Adrenal gland (tissue), 12 donors: ENCODE data around the gene SYT7. TPM values are rescaled to one million over a fixed set of nuclear protein-coding genes. Genes with fewer than 3 reads are reported as not detected.

Experiments
- DNase-seq, 7 donors: peaks; one replicate each; pipeline ENCODE4 v3.0.0-alpha.2; 2019 to 2020
- H3K27ac ChIP-seq, 5 donors: fragments of 200-600 bp; sonication (generic) in 4 of 5; 1 replicate in 3 of 5; 2 replicates in 2 of 5; pipeline versions ENCODE4 v1.5.1 to v1.8.0; 2016 to 2020; ENCODE audit warnings: mild to moderate bottlenecking in 1 of 5
- H3K27me3 ChIP-seq: fragments of 200-600 bp; 2 replicates; pipeline ENCODE4 v1.8.0; 2021
- H3K36me3 ChIP-seq, 2 donors: fragments of 200-600 bp; replicated peaks in 1 of 2; 1 replicate in 1 of 2; 2 replicates in 1 of 2; pipeline versions ENCODE4 v1.5.1 to v1.8.0; 2018 to 2022
- H3K4me1 ChIP-seq, 2 donors: fragments of 200-600 bp; replicated peaks in 1 of 2; 1 replicate in 1 of 2; 2 replicates in 1 of 2; pipeline versions ENCODE4 v1.5.1 to v1.8.0; 2018 to 2021
- H3K4me3 ChIP-seq, 4 donors: fragments of 200-600 bp; sonication (generic) in 3 of 4; one replicate each; pipeline ENCODE4 v1.5.1; 2016 to 2018
- H3K9me3 ChIP-seq, 3 donors: fragments of 200-600 bp; sonication (generic) in 1 of 3; replicated peaks in 1 of 3; 1 replicate in 2 of 3; 2 replicates in 1 of 3; pipeline versions ENCODE4 v1.5.1 to v1.8.0; 2016 to 2021
- POLR2A ChIP-seq, 2 donors: fragments of 450-650 bp; IDR thresholded peaks; one replicate each; pipeline ENCODE4 v1.6.1; 2017; ENCODE audit warnings: antibody characterized with exemption in 2 of 2, mild to moderate bottlenecking in 2 of 2, moderate library complexity in 1 of 2
- WGBS, 4 donors: extraction: QIAGEN DNeasy Blood & Tissue Kit in 2 of 4; methylation state at CpG; one replicate each; pipeline versions ENCODE4 v1.1.5 to v1.1.7; 2013 to 2017; 5-methylcytosine and 5-hydroxymethylcytosine counted together
- intact Hi-C, 2 donors: fragments of 100-400 bp; cut with DNase I; formaldehyde crosslinking; loops; one replicate each; pipeline versions ENCODE4 v1.14.1 to v1.15.0; 2022 to 2023
- polyA plus RNA-seq, 3 donors: library from polyadenylated mRNA; stranded (reverse); fragments of 200-250 nt in 2 of 3; fragments of 350-450 nt in 1 of 3; fragmentation: Illumina TruSeq in 1 of 3; extraction: RNeasy Lipid Tissue Mini Kit (QIAGEN cat#74804) in 1 of 3; gene quantifications; one replicate each; pipeline ENCODE4 v1.2.3, GENCODE V29; 2013 to 2014
- total RNA-seq, 9 donors: library from RNA; depleted of rRNA in 4 of 9; stranded (reverse); fragments of >200 nt in 4 of 9; fragments of 120-200 nt in 1 of 9; fragmentation: NEBNext Ultra II Directional in 1 of 9; extraction: Animal tissue kit (Norgen Biotek cat#: 25700) in 1 of 9; gene quantifications; one replicate each; pipeline versions ENCODE4 v1.1.0 to v1.2.4, GENCODE V29; 2013 to 2023
- TF ChIP-seq, protein P1 (sequence below), 6 experiments: fragments of 450-650 bp in 4 of 6; fragments of 200-600 bp in 2 of 6; sonication (generic) in 1 of 6; IDR thresholded peaks; 1 replicate in 5 of 6; 2 replicates in 1 of 6; pipeline versions ENCODE4 v1.5.1 to v1.8.0; 2016 to 2021; ENCODE audit warnings: antibody characterized with exemption in 6 of 6, mild to moderate bottlenecking in 2 of 6, moderate library complexity in 1 of 6
- donor health status: healthy with polysubstance abuse.
- donor health status: Bipolar disorder and iron deficiency.
- donor health status: DM: yes; HTN: yes; CAD: no.
- donor health status: DM: no; HTN: no; CAD: no.
- donor health status: DM: no; HTN: no; CAD: no.
- donor health status: DM: yes; HTN: yes; CAD: no.

SYT7 gene
- total and polyA plus RNA-seq, 12 donors, result 0.09 to 6.8 (median 1.3) TPM; not detected in 1

DNA sequence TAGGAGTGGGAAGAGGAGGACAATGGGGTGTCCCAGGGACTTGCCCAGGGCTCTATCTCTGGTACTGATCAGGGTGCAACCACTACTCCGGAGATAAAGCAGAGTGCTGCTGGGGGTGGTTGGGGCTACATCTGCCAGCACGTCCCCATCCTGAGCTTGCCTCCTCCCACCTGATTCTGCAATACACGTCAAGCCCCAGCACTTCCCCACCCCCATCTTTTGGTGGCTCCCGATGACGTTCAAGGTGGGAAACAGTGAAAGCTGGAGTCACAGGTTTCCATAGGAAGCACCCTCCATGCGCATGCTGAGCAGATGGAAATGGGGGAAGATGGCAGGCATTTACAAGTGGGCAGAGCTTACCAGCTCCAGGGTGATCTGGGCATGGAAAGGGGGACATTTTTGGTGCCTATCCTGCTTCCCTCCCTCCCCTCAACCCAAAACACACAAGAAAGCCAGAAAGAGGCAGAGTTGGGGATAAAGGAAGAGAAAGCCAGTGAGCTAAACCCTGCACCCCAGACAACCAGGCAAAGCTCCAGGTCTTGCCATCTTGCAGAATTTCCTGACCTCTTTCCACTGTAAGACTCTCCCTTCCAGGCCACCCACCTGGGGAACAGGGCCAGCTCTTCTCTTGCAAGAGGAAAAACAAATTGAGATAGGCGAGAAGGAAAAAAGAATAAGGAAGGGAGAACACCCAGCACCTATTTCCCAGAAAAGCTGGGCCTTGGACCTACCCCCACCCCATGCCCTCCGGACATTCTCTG lies 15.8 kb downstream of the SYT7 start:
- H3K4me3 ChIP-seq, result no peak overlapping the region
- H3K9me3 ChIP-seq, result no peaks in the 10 kb centered on the region
- no peaks in the 10 kb centered on the region for H3K4me1 ChIP-seq
- no peaks in the 10 kb centered on the region for H3K36me3 ChIP-seq
- no peak for DNase-seq
- no peaks in the 10 kb centered on the region for H3K27me3 ChIP-seq
- WGBS, 4 donors, result 47 to 58% (median 48%) methylated on average over 8 of the region's 8 CpGs
- H3K27ac ChIP-seq, result no peak overlapping the region
- intact Hi-C loops, result no loop called here
- TF ChIP-seq, protein P1, sequence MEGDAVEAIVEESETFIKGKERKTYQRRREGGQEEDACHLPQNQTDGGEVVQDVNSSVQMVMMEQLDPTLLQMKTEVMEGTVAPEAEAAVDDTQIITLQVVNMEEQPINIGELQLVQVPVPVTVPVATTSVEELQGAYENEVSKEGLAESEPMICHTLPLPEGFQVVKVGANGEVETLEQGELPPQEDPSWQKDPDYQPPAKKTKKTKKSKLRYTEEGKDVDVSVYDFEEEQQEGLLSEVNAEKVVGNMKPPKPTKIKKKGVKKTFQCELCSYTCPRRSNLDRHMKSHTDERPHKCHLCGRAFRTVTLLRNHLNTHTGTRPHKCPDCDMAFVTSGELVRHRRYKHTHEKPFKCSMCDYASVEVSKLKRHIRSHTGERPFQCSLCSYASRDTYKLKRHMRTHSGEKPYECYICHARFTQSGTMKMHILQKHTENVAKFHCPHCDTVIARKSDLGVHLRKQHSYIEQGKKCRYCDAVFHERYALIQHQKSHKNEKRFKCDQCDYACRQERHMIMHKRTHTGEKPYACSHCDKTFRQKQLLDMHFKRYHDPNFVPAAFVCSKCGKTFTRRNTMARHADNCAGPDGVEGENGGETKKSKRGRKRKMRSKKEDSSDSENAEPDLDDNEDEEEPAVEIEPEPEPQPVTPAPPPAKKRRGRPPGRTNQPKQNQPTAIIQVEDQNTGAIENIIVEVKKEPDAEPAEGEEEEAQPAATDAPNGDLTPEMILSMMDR (IDR thresholded peaks at IDR 0.05), result no peak
- no peak for TF ChIP-seq POLR2A (IDR thresholded peaks at IDR 0.05)

DNA sequence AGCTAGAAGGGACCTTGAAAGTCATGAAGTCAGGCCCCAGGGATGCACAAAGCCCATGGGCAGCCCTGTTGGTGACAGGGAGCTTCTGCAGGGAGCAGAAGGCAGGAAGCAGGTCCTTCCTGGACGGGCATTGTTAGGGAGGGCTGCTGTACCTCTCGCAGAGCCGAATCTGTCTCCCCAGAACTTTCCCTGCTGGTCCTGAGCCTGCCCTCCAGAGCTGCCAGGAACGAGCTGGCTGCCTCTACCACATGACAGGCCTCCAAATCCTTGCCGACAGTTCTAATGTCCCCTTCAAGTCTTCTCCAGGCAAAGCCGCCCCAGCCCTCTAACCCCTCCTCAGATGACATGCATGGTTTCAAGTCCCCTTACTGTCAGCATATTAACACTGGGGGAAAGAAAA lies 20.1 kb downstream of the SYT7 start:
- no peak for DNase-seq
- no peaks in the 10 kb centered on the region for H3K4me1 ChIP-seq
- 59 to 100% (median 65%) methylated on average over 1 to 6 of the region's 6 CpGs for WGBS, 4 donors
- peaks cover 12% of the 10 kb centered on the region for H3K27me3 ChIP-seq
- no peak overlapping the region for H3K4me3 ChIP-seq
- TF ChIP-seq, protein P1 (IDR thresholded peaks at IDR 0.05), result no peak
- TF ChIP-seq POLR2A (IDR thresholded peaks at IDR 0.05), result no peak
- H3K9me3 ChIP-seq, result no peaks in the 10 kb centered on the region
- no peak overlapping the region for H3K27ac ChIP-seq
- intact Hi-C loops, result no loop called here
- H3K36me3 ChIP-seq, result no peaks in the 10 kb centered on the region

DNA sequence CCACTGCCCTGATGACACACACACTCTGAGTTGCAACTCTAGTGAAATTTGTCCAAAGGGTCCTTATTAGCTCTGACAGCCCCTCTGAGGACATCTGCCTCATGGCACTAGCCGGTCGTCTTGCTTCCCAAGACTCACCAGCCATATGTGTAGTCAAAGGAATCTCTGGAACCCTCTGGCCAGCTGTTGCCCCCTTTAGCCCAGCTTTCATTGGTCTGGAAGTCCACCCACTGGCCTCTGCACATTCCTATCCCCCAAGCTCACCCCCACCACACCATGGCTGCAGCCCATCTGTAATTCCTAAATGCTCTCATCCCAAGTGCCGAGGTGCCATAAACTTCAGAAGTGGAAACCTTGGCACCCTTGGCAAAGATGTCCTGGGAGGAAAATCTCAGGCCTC lies 24.3 kb downstream of the SYT7 start:
- H3K27me3 ChIP-seq, result peaks cover 23% of the 10 kb centered on the region

DNA sequence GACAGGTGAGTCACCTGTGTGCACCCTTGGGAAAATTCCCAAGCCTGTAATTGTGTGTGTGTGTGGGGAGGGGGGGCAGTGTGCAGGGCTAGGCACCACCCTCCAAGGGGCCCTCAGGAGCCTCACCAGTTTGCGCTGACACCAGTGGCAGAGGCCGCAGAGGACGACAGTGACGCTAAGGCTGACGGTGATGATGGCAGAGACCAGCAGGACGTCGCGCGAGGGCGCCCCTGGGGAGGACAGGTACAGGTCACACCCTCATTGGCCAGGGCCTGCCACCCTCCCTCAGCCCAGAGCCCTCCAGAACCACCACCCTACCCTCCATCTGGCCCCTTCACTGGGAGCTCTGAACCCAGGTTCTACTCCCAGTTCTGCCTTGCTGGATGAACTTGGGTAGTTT lies 24.9 kb downstream of the SYT7 start:
- no peak for DNase-seq
- no peaks in the 10 kb centered on the region for H3K36me3 ChIP-seq
- H3K4me3 ChIP-seq, result no peak overlapping the region
- 58 to 68% (median 64%) methylated on average over 3 to 10 of the region's 10 CpGs for WGBS, 4 donors
- no peaks in the 10 kb centered on the region for H3K4me1 ChIP-seq
- H3K27ac ChIP-seq, result no peak overlapping the region
- peaks cover 23% of the 10 kb centered on the region for H3K27me3 ChIP-seq
- no peaks in the 10 kb centered on the region for H3K9me3 ChIP-seq
- TF ChIP-seq POLR2A (IDR thresholded peaks at IDR 0.05), result no peak
- TF ChIP-seq, protein P1 (IDR thresholded peaks at IDR 0.05), result no peak
- intact Hi-C loops, result no loop called here

More for the DNA sequence above, 24.3 kb downstream of the SYT7 start:
- 71 to 83% (median 80%) methylated on average over 3 of the region's 3 CpGs for WGBS, 4 donors
- no peaks in the 10 kb centered on the region for H3K36me3 ChIP-seq
- H3K9me3 ChIP-seq, result no peaks in the 10 kb centered on the region
- no peak for DNase-seq
- no peak overlapping the region for H3K4me3 ChIP-seq
- intact Hi-C loops, result no loop called here
- H3K27ac ChIP-seq, result no peak overlapping the region
- TF ChIP-seq, protein P1 (IDR thresholded peaks at IDR 0.05), result no peak
- TF ChIP-seq POLR2A (IDR thresholded peaks at IDR 0.05), result no peak
- H3K4me1 ChIP-seq, result no peaks in the 10 kb centered on the region
